Measurements from ENCODE around the gene IFNGR1. TPM values are rescaled to one million over a fixed set of nuclear protein-coding genes. Genes with fewer than 3 reads are reported as not detected.
"Not testable (repeated sequence)": the region's sequence is repeated elsewhere in the genome, so short reads cannot be mapped to it uniquely, and the experiment has no call there.

The IFNGR1 gene
- total RNA-seq, 2 donors from 2014 or later: 49.3 to 56.4 TPM

- not testable (repeated sequence) for H3K27me3 Mint-ChIP-seq; DNase-seq; H3K4me3 Mint-ChIP-seq; H3K27ac Mint-ChIP-seq; H3K36me3 Mint-ChIP-seq (ENCODE audit: low read depth); H3K9me3 ChIP-seq (ENCODE audit: control insufficient read depth, low read length, poor library complexity, severe bottlenecking); ATAC-seq
- H3K4me1 Mint-ChIP-seq: peaks cover 58% of the 10 kb centered on the region
These were observed 3.6 kb downstream of the IFNGR1 start for GRCh38 chr6:137215630-137216029.

GRCh38 chr6:137214931-137215330, 4.3 kb downstream of the IFNGR1 start:
- peaks cover 55% of the 10 kb centered on the region for H3K4me1 Mint-ChIP-seq
- H3K9me3 ChIP-seq (ENCODE audit: control insufficient read depth, low read length, poor library complexity, severe bottlenecking): no peaks in the 10 kb centered on the region
- H3K27me3 Mint-ChIP-seq: no peaks in the 10 kb centered on the region
- peak overlapping the region; percentile 72 for H3K4me3 Mint-ChIP-seq
- no peak overlapping the region for H3K27ac Mint-ChIP-seq
- ATAC-seq (no peak), DNase-seq (no peak)
- peaks cover 3% of the 10 kb centered on the region for H3K36me3 Mint-ChIP-seq (ENCODE audit: low read depth)

GRCh38 chr6:137213813-137214212, 5.4 kb downstream of the IFNGR1 start:
- Mint-ChIP-seq H3K27me3 (no peaks in the 10 kb centered on the region), H3K27ac (no peak overlapping the region), H3K4me3 (no peak overlapping the region), H3K4me1 (peaks cover 59% of the 10 kb centered on the region), H3K36me3 (ENCODE audit: low read depth) (peaks cover 3% of the 10 kb centered on the region)
- no peaks in the 10 kb centered on the region for H3K9me3 ChIP-seq (ENCODE audit: control insufficient read depth, low read length, poor library complexity, severe bottlenecking)
- no peak for DNase-seq
- ATAC-seq: no peak

- no peak for DNase-seq
- no peak for ATAC-seq
- Mint-ChIP-seq H3K36me3 (ENCODE audit: low read depth) (no peaks in the 10 kb centered on the region), H3K27ac (no peak overlapping the region), H3K4me1 (peaks cover 56% of the 10 kb centered on the region), H3K4me3 (peak overlapping the region; percentile 60), H3K27me3 (no peaks in the 10 kb centered on the region)
- no peaks in the 10 kb centered on the region for H3K9me3 ChIP-seq (ENCODE audit: control insufficient read depth, low read length, poor library complexity, severe bottlenecking)
These were observed 5.8 kb downstream of the IFNGR1 start for GRCh38 chr6:137213331-137213740.

- no peaks in the 10 kb centered on the region for H3K36me3 Mint-ChIP-seq (ENCODE audit: low read depth)
- H3K4me3 Mint-ChIP-seq: no peak overlapping the region
- H3K27me3 Mint-ChIP-seq: no peaks in the 10 kb centered on the region
- ATAC-seq (no peak), DNase-seq (no peak)
- no peaks in the 10 kb centered on the region for H3K9me3 ChIP-seq (ENCODE audit: control insufficient read depth, low read length, poor library complexity, severe bottlenecking)
- H3K27ac Mint-ChIP-seq: peak overlapping the region; percentile 34
- H3K4me1 Mint-ChIP-seq: peaks cover 45% of the 10 kb centered on the region
These were observed 7.3 kb downstream of the IFNGR1 start for GRCh38 chr6:137211910-137212309.

GRCh38 chr6:137210903-137211302, 8.3 kb downstream of the IFNGR1 start:
- DNase-seq (no peak), ATAC-seq (no peak)
- no peaks in the 10 kb centered on the region for H3K9me3 ChIP-seq (ENCODE audit: control insufficient read depth, low read length, poor library complexity, severe bottlenecking)
- H3K4me3 Mint-ChIP-seq: no peak overlapping the region
- no peaks in the 10 kb centered on the region for H3K36me3 Mint-ChIP-seq (ENCODE audit: low read depth)
- H3K4me1 Mint-ChIP-seq: peaks cover 41% of the 10 kb centered on the region
- H3K27me3 Mint-ChIP-seq: no peaks in the 10 kb centered on the region
- peak overlapping the region; percentile 51 for H3K27ac Mint-ChIP-seq

- Mint-ChIP-seq H3K4me1 (peaks cover 31% of the 10 kb centered on the region), H3K27me3 (no peaks in the 10 kb centered on the region), H3K4me3 (no peak overlapping the region), H3K36me3 (ENCODE audit: low read depth) (peaks cover 7% of the 10 kb centered on the region), H3K27ac (no peak overlapping the region)
- no peak for DNase-seq
- ATAC-seq: no peak
- H3K9me3 ChIP-seq (ENCODE audit: control insufficient read depth, low read length, poor library complexity, severe bottlenecking): no peaks in the 10 kb centered on the region
These were observed 10.9 kb downstream of the IFNGR1 start for GRCh38 chr6:137208279-137208678.

- H3K27me3 Mint-ChIP-seq; ATAC-seq; H3K4me3 Mint-ChIP-seq; H3K27ac Mint-ChIP-seq; H3K36me3 Mint-ChIP-seq (ENCODE audit: low read depth); DNase-seq; H3K9me3 ChIP-seq (ENCODE audit: control insufficient read depth, low read length, poor library complexity, severe bottlenecking): not testable (repeated sequence)
- H3K4me1 Mint-ChIP-seq: peaks cover 27% of the 10 kb centered on the region
These were observed 11.7 kb downstream of the IFNGR1 start for GRCh38 chr6:137207457-137207856.

- H3K27ac Mint-ChIP-seq: no peak overlapping the region
- H3K4me3 Mint-ChIP-seq: no peak overlapping the region
- H3K27me3 Mint-ChIP-seq: no peaks in the 10 kb centered on the region
- DNase-seq (no peak), ATAC-seq (no peak)
- no peaks in the 10 kb centered on the region for H3K9me3 ChIP-seq (ENCODE audit: control insufficient read depth, low read length, poor library complexity, severe bottlenecking)
- peaks cover 20% of the 10 kb centered on the region for H3K4me1 Mint-ChIP-seq
- H3K36me3 Mint-ChIP-seq (ENCODE audit: low read depth): peaks cover 7% of the 10 kb centered on the region
These were observed 12.6 kb downstream of the IFNGR1 start for GRCh38 chr6:137206577-137206976.

GRCh38 chr6:137203256-137203655, 15.9 kb downstream of the IFNGR1 start:
- peaks cover under 1% of the 10 kb centered on the region for H3K9me3 ChIP-seq (ENCODE audit: control insufficient read depth, low read length, poor library complexity, severe bottlenecking)
- Mint-ChIP-seq H3K27ac (no peak overlapping the region), H3K36me3 (ENCODE audit: low read depth) (peaks cover 7% of the 10 kb centered on the region), H3K4me1 (peaks cover 9% of the 10 kb centered on the region), H3K4me3 (no peak overlapping the region), H3K27me3 (no peaks in the 10 kb centered on the region)
- DNase-seq (no peak), ATAC-seq (no peak)

GRCh38 chr6:137202078-137202477, 17.1 kb downstream of the IFNGR1 start:
- DNase-seq (no peak), ATAC-seq (peak; percentile 48)
- Mint-ChIP-seq H3K36me3 (ENCODE audit: low read depth) (peaks cover 7% of the 10 kb centered on the region), H3K27me3 (no peaks in the 10 kb centered on the region), H3K4me3 (no peak overlapping the region), H3K4me1 (peaks cover 12% of the 10 kb centered on the region), H3K27ac (no peak overlapping the region)
- H3K9me3 ChIP-seq (ENCODE audit: control insufficient read depth, low read length, poor library complexity, severe bottlenecking): peaks cover 2% of the 10 kb centered on the region

GRCh38 chr6:137201006-137201405, 18.2 kb downstream of the IFNGR1 start:
- Mint-ChIP-seq H3K4me1 (peaks cover 13% of the 10 kb centered on the region), H3K4me3 (no peak overlapping the region), H3K27me3 (no peaks in the 10 kb centered on the region), H3K27ac (no peak overlapping the region), H3K36me3 (ENCODE audit: low read depth) (peaks cover 7% of the 10 kb centered on the region)
- ATAC-seq: no peak
- DNase-seq: no peak
- H3K9me3 ChIP-seq (ENCODE audit: control insufficient read depth, low read length, poor library complexity, severe bottlenecking): peaks cover 2% of the 10 kb centered on the region

- peaks cover 14% of the 10 kb centered on the region for H3K4me1 Mint-ChIP-seq
- peaks cover 5% of the 10 kb centered on the region for H3K36me3 Mint-ChIP-seq (ENCODE audit: low read depth)
- H3K27ac Mint-ChIP-seq: no peak overlapping the region
- ATAC-seq: no peak
- no peaks in the 10 kb centered on the region for H3K27me3 Mint-ChIP-seq
- DNase-seq: no peak
- peaks cover 2% of the 10 kb centered on the region for H3K9me3 ChIP-seq (ENCODE audit: control insufficient read depth, low read length, poor library complexity, severe bottlenecking)
- H3K4me3 Mint-ChIP-seq: no peak overlapping the region
These were observed 18.9 kb downstream of the IFNGR1 start for GRCh38 chr6:137200288-137200687.

- H3K27me3 Mint-ChIP-seq: no peaks in the 10 kb centered on the region
- ATAC-seq: no peak
- peaks cover 2% of the 10 kb centered on the region for H3K9me3 ChIP-seq (ENCODE audit: control insufficient read depth, low read length, poor library complexity, severe bottlenecking)
- no peak for DNase-seq
- H3K36me3 Mint-ChIP-seq (ENCODE audit: low read depth): no peaks in the 10 kb centered on the region
- no peak overlapping the region for H3K27ac Mint-ChIP-seq
- H3K4me1 Mint-ChIP-seq: peaks cover 8% of the 10 kb centered on the region
- no peak overlapping the region for H3K4me3 Mint-ChIP-seq
These were observed 21.2 kb downstream of the IFNGR1 start for GRCh38 chr6:137197684-137198645.
